DND-41 (cell line): ENCODE measurements around the gene ACTG1.

Experiments used
- ATAC-seq: fragments of 200-7000 bp; cut with Tn5 transposase; 3 replicates; pipeline ENCODE4 v1.9.1; 2021; ENCODE audit warnings: low read depth; ENCODE audit not compliant: insufficient read depth
- DNase-seq: peaks from one replicate; pipeline ENCODE4 v3.0.0-alpha.2; 2020
- H2AFZ ChIP-seq: 2 replicates; pipeline ENCODE4 v1.6.0; 2012; ENCODE audit warnings: low read depth, low read length
- H3K27ac ChIP-seq: 2 replicates; pipeline ENCODE4 v1.5.1; 2012; ENCODE audit warnings: low read length, inconsistent platforms
- H3K27me3 ChIP-seq: fragments of 200-600 bp; sonication (generic); 2 replicates; pipeline ENCODE4 v1.6.0; 2012; ENCODE audit warnings: low read length, mild to moderate bottlenecking, inconsistent platforms; ENCODE audit not compliant: insufficient read depth, poor library complexity
- H3K36me3 ChIP-seq: 2 replicates; pipeline ENCODE4 v1.5.1; 2012; ENCODE audit warnings: low read length, inconsistent platforms; ENCODE audit not compliant: insufficient read depth
- H3K4me1 ChIP-seq: 2 replicates; pipeline ENCODE4 v1.5.1; 2012; ENCODE audit warnings: mild to moderate bottlenecking, low read length; ENCODE audit not compliant: insufficient read depth
- H3K4me2 ChIP-seq: 2 replicates; pipeline ENCODE4 v1.6.0; 2012; ENCODE audit warnings: mild to moderate bottlenecking, moderate library complexity, low read length, inconsistent platforms; ENCODE audit not compliant: insufficient read depth
- H3K4me3 ChIP-seq, 2 experiments: fragments of 200-600 bp in 1 of 2; shearing (Covaris generic) in 1 of 2; 2 replicates each; pipeline ENCODE4 v1.5.1; 2012 to 2016; ENCODE audit warnings: inconsistent platforms in 2 of 2, low read length in 2 of 2, mild to moderate bottlenecking in 2 of 2, low read depth in 1 of 2, moderate library complexity in 1 of 2
- H3K79me2 ChIP-seq: 2 replicates; pipeline ENCODE4 v1.6.0; 2012; ENCODE audit warnings: low read length, inconsistent platforms; ENCODE audit not compliant: insufficient read depth
- H3K9ac ChIP-seq: 2 replicates; pipeline ENCODE4 v1.6.0; 2012; ENCODE audit warnings: low read depth, mild to moderate bottlenecking, inconsistent platforms, low read length, moderate library complexity
- H3K9me3 ChIP-seq: 2 replicates; pipeline ENCODE4 v1.5.1; 2012; ENCODE audit warnings: low read length, moderate library complexity, mild to moderate bottlenecking, inconsistent platforms; ENCODE audit not compliant: insufficient read depth, severe bottlenecking
- H4K20me1 ChIP-seq: 2 replicates; pipeline ENCODE4 v1.6.0; 2012; ENCODE audit warnings: low read length; ENCODE audit not compliant: insufficient read depth
- CTCF ChIP-seq: IDR thresholded peaks from 2 replicates; pipeline ENCODE4 v1.5.1; 2012; ENCODE audit warnings: borderline replicate concordance, low read length, moderate library complexity, mild to moderate bottlenecking; ENCODE audit not compliant: poor library complexity, severe bottlenecking; ENCODE audit errors: extremely low read depth
- EZH2 ChIP-seq: IDR thresholded peaks from 3 replicates; pipeline ENCODE4 v1.6.1; 2012; ENCODE audit warnings: borderline replicate concordance, low read depth, mild to moderate bottlenecking, moderate library complexity, low read length, inconsistent platforms; ENCODE audit not compliant: severe bottlenecking

The ACTG1 gene

GRCh38 chr17:81498953-81499600, 13.5 kb downstream of the ACTG1 start:
- H4K20me1 ChIP-seq = no peaks in the 10 kb centered on the region
- no peaks in the 10 kb centered on the region for H3K36me3 ChIP-seq
- H3K9ac ChIP-seq = no peak overlapping the region
- no peaks in the 10 kb centered on the region for H3K9me3 ChIP-seq
- H3K4me3 ChIP-seq = no peak overlapping the region
- TF ChIP-seq CTCF (no peak), EZH2 (no peak)
- no peak overlapping the region for H2AFZ ChIP-seq
- no peak for DNase-seq
- no peaks in the 10 kb centered on the region for H3K79me2 ChIP-seq
- no peak for ATAC-seq
- no peak overlapping the region for H3K27ac ChIP-seq
- no peak overlapping the region for H3K4me2 ChIP-seq
- no peaks in the 10 kb centered on the region for H3K27me3 ChIP-seq
- H3K4me1 ChIP-seq = no peaks in the 10 kb centered on the region

- Histone ChIP-seq H3K9ac (no peak overlapping the region), H3K4me3 (no peak overlapping the region), H3K27ac (no peak overlapping the region), H3K9me3 (no peaks in the 10 kb centered on the region), H4K20me1 (0 out of 2 replicates have a peak, but pooled peaks cover 5% of the 10 kb centered on the region), H3K36me3 (no peaks in the 10 kb centered on the region), H3K4me1 (no peaks in the 10 kb centered on the region), H3K79me2 (no peaks in the 10 kb centered on the region), H2AFZ (no peak overlapping the region), H3K4me2 (no peak overlapping the region), H3K27me3 (no peaks in the 10 kb centered on the region)
- TF ChIP-seq CTCF (no peak), EZH2 (no peak)
- peak; percentile 67 for ATAC-seq
- no peak for DNase-seq
Observed at GRCh38 chr17:81494626-81495377, 17.8 kb downstream of the ACTG1 start.

- Histone ChIP-seq H4K20me1 (0 out of 2 replicates have a peak, but pooled peaks cover 5% of the 10 kb centered on the region), H3K27ac (no peak overlapping the region), H3K36me3 (no peaks in the 10 kb centered on the region), H3K4me2 (no peak overlapping the region), H3K79me2 (peaks cover 4% of the 10 kb centered on the region), H3K4me3 (no peak overlapping the region), H2AFZ (no peak overlapping the region), H3K9ac (no peak overlapping the region), H3K27me3 (no peaks in the 10 kb centered on the region), H3K4me1 (peaks cover 10% of the 10 kb centered on the region), H3K9me3 (no peaks in the 10 kb centered on the region)
- ATAC-seq (no peak), DNase-seq (no peak)
- TF ChIP-seq CTCF (no peak), EZH2 (no peak)
Observed at GRCh38 chr17:81493198-81494038, 19.2 kb downstream of the ACTG1 start.
